Adipose tissue (tissue), 3 donors: ENCODE measurements around the gene PIH1D1. TPM values are rescaled to one million over a fixed set of nuclear protein-coding genes. Genes with fewer than 3 reads are reported as not detected.
"Not testable (repeated sequence)": the region's sequence is repeated elsewhere in the genome, so short reads cannot be mapped to it uniquely, and the experiment has no call there.

Source experiments
- H3K27ac ChIP-seq: one replicate; pipeline ENCODE4 v1.5.1; 2013; ENCODE audit warnings: low read depth, low read length
- WGBS, 3 donors: extraction: QIAGEN DNeasy Blood & Tissue Kit; methylation state at CpG; one replicate each; pipeline ENCODE4 v1.1.7; 2013; 5-methylcytosine and 5-hydroxymethylcytosine counted together
- polyA plus RNA-seq, 3 donors: library from polyadenylated mRNA; stranded (reverse); fragments of 200-250 nt; gene quantifications; one replicate each; pipeline ENCODE4 v1.2.3, GENCODE V29; 2013
- donor health status: healthy with polysubstance abuse.
- donor health status: Bipolar disorder and iron deficiency.
- donor health status: healthy.

Gene PIH1D1
- polyA plus RNA-seq, 3 donors: 43.8 to 85.5 (median 50.3) TPM

DNA sequence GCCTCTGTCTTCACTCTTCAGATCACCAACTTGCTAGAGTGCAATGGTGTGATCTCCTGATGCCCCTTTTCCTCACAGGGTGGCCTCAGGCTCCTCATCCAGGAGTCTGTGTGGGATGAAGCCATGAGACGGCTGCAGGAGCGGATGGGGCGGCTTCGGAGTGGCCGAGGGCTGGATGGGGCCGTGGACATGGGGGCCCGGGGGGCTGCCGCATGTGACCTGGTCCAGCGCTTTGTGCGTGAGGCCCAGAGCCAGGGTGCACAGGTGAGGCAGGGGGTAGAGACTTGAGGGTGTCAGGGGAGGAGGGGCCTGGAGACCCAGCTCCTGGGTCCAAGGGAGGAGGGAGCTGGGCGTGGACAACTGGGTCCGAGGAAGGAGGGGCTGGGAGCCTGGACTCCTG is 10.9 kb upstream of the PIH1D1 start:
- no peak overlapping the region for H3K27ac ChIP-seq
- WGBS, 3 donors: 86 to 89% (median 89%) methylated on average over 12 of the region's 12 CpGs

DNA sequence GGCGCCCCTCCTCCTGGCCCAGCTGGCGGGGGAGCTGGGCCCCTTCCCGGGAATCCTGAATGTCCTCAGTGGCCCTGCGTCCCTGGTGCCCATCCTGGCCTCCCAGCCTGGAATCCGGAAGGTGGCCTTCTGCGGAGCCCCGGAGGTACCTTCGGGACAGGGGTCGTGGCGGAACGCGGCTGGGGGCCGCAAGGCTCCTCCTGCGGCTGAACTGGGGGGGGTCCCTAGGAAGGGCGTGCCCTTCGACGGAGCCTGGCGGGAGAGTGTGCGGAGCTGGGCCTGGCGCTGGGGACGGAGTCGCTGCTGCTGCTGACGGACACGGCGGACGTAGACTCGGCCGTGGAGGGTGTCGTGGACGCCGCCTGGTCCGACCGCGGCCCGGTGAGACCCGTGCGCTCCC is 10.0 kb upstream of the PIH1D1 start:
- 95 to 97% (median 97%) methylated on average over 31 to 37 of the region's 37 CpGs for WGBS, 3 donors
- no peak overlapping the region for H3K27ac ChIP-seq

DNA sequence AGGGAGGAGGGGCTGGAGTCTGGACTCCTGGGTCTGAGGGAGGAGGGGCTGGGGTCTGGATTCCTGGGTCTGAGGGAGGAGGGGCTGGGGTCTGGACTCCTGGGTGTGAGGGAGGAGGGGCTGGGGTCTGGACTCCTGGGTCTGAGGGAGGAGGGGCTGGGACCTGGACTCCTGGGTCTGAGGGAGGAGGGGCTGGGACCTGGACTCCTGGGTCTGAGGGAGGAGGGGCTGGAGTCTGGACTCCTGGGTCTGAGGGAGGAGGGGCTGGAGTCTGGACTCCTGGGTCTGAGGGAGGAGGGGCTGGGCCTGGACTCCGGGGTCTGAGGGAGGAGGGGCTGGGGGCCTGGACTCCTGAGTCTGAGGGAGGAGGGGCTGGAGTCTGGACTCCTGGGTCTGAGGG is 9.5 kb upstream of the PIH1D1 start:
- H3K27ac ChIP-seq: not testable (repeated sequence)
- WGBS, 3 donors: 0% methylated on average over 1 of the region's 1 CpG; no CpG with 5 or more reads in 2 of the 3 donors

DNA sequence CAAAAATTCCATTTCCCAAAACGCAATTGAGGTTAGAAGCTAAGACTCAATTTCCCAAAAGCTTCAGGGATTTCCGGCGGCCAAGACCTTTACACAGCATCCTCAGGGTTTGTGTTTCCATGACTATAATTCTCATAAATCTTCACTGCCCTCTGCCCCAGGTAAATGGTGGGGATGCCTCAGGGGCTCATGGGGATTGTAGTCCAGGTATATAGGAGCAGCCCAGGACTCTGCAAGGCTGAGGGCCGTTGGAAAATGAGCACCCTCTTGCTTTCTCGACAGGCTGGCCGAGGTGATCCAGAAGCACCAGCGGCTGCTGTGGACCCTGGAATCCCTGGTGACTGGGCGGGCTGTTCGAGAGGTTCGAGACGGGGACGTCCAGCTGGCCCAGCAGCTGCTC is 7.8 kb upstream of the PIH1D1 start:
- no peak overlapping the region for H3K27ac ChIP-seq
- 87 to 95% (median 93%) methylated on average over 12 of the region's 12 CpGs for WGBS, 3 donors

DNA sequence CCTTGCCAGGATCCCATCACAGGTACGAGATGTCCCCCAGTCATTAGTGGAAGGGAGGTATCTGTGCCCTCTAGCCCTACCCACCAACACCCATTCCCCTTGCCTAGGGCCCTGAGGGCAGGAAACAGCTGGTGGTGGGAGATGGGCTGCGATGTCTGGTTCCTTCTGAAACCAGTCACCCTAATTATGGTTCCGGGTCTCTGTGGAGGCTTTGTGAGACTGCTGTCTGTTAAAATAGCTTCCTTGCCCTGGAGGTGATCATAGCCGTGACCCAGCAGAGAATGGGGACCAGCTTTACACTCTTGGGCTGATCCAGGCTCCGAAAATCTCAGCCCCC is 6.9 kb upstream of the PIH1D1 start:
- no peak overlapping the region for H3K27ac ChIP-seq

DNA sequence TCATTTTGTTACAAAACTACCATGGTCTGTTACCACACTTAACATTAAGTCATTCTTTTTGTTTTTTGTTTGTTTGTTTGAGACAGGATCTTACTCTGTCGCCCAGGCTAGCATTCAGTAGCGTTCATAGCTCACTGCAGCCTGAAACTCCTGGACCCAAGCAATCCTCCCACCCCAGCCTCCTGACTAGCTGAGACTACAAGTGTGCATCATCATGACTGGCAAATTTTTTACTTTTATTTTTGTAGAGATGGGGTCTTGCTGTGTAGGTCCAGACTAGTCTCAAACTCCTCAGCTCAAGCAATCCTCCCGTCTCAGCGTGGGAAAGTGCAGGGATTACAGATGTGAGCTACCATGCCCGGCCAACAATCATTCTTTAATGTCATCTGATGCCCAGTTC is 4.7 kb upstream of the PIH1D1 start:
- 62 to 87% (median 71%) methylated on average over 5 of the region's 5 CpGs for WGBS, 3 donors
- no peak overlapping the region for H3K27ac ChIP-seq

More for the DNA sequence above, 6.9 kb upstream of the PIH1D1 start:
- WGBS, 3 donors: 84 to 90% (median 87%) methylated on average over 5 of the region's 5 CpGs

DNA sequence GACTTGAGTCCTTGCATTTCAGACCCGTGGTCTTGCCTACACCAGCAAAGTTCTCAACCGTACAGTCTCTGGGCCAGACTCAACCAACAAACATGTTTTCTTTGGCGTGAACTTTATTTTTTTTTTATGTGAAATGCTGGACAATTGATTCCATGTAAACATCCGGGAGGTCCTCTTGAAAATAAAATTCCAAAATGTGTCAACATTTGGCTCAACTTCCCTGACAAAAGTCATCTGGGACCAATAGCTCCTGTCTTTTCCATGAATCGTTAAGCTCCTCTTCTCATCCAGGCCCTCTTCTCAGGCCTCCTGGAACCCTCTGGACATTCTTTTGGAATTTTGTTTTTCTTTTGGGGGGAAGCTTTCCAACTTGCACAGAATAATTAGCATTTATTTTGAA is 4.2 kb upstream of the PIH1D1 start:
- no peak overlapping the region for H3K27ac ChIP-seq

DNA sequence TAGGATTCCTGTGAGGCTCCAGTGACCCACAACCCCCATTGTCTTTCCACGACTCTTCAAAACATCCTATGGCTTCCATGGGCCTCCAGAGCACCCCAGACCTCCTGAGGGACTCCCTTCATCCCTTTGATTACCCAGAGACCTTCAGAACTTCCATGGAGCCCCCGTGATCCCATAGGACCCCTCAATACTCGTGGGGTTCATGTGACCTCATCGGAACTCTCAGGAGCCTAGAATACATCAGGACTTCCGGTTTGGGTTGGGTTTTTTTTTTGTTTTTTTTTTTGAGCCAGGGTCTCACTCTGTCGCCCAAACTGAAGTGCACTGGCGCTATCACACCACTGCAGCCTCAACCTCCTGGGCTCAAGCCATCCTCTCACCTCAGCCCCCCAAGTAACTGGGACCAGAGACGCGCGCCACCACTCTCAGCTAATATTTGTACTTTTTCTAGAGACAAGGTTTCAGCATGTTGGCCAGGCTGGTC is 2.2 kb upstream of the PIH1D1 start:
- H3K27ac ChIP-seq: peak overlapping the region; percentile 71

More for the DNA sequence above, 4.2 kb upstream of the PIH1D1 start:
- 48 to 64% (median 59%) methylated on average over 5 of the region's 5 CpGs for WGBS, 3 donors

DNA sequence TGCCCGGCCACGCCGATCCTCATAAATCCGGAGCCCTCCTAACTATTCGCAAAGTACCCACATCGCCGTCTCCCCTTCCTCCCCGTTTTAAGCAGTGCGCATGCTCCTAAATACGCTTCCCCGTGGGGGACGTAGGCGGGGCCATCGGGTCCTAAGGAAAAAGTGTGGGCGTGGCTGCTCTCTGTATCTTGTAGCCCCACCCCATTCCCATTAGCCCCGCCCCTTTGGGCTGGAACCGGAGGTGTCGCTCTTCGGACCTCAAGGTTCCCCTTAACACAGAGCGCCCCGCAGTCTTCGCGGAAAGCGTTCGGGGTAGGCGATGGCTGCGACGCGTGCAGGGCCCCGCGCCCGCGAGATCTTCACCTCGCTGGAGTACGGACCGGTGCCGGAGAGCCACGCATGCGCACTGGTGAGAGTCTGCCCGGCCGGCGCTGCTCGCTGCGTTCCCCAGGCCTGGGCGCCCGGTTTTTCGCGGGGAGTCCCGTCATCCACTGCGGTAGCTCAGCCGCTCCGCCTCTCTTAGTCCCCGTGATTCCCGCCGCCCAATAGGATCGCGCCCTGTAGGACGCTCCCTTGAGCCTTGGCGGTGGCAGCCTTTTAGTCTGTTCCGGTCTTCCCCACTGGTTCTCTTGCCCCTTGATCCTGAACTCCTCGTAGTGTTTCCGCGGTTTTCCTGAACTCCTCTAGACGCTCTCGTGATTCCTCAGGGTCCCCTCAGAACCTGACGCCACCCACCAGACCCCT is 1.6 kb upstream of the PIH1D1 start, which contains the start of gene ALDH16A1:
ALDH16A1 (plus strand) TSS at position 213 of the 744 bp plus-strand sequence; CDS start at position 320, 107 bp downstream.
- H3K27ac ChIP-seq: peak within 1 kb of the TSS; percentile 71
- WGBS, 3 donors: 0% methylated on average over 64 to 66 of the region's 66 CpGs

More for the DNA sequence above, 2.2 kb upstream of the PIH1D1 start:
- WGBS, 3 donors: 33 to 41% (median 36%) methylated on average over 10 of the region's 10 CpGs

DNA sequence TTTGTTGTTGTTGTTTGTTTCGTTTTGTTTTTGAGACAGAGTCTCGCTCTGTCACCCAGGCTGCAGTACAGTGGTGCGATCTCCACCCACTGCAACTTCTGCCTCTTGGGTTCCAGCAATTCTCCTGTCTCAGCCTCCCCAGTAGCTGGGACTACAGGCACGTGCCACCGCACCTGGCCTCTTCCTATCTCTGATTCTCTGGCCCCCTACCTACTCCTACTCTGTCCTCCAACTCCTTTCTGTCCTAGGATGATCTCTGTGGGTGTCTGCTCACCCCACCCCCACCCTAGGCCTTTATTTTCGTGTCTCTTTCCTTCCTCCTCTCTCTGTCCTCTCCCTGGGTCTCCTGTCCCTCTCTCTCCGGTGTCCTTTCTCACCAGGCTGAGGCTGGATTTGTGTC is 1.2 kb downstream of the PIH1D1 start:
- no peak overlapping the region for H3K27ac ChIP-seq
- 81 to 86% (median 86%) methylated on average over 7 of the region's 7 CpGs for whole genome bisulfite sequencing, 3 donors

DNA sequence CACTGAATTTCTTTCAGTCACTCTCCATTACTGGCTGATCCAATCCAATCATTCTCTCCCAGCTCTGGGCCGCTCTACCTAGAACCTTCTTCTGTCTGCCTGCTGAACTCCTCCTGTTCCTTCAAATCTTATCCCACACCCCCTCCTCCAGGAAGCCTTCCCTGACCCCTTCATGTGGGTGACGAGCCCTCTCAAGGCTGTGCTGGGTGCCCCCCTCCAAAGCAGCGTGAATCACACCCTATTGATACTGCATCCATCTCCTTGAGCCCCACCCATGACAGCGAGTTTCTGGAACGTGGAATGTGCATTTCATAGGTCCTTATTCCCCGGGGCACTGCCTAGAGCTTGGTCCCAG is 3.2 kb downstream of the PIH1D1 start:
- WGBS, 3 donors: 91 to 96% (median 91%) methylated on average over 6 of the region's 6 CpGs
- H3K27ac ChIP-seq: no peak overlapping the region

DNA sequence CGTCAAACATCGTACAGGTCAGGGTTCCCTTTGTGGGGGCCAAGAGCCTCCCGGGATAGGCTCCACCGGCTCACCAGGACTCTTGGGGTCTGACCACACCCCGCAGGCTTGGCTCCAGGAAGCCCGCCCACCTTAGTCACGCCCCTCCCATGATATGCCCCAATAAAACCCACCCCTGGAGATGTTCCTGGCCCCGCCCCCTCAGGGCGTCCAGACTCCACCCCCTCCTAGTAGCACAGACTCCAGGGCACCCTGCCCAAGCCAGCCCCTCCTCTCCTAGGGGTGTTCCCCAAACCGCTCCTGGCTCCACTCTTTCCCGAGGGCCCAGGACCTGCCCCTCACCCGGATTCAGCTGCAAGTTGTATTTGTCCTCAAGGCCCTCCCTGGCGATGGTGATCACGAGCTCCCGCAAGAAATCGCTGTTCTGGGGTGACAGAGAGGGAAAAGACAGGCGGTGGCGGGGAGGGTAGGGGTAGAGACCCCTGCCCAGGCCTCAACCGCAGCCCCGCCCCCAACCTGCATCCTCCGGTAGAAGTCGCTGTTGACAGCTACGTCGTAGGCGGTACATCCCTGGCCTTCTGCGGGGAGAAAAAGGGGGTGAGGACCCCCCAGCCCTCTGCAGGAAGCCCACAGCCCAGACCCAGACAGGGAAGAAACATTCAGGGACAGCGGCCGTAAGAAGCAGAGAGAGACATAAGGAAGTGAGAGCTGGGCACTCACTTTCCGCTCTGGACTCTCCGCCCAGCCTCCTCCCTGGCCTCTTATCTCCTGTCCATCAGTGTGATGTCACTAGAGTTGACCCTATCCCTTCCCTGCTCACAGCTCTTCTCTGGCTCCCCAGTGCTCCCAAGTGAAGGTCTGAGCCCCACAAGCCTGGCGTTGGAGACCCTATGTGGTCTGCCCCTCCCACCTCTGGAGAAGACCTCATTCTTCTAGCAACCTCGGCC is 3.9 kb downstream of the PIH1D1 start:
- no peak overlapping the region for H3K27ac ChIP-seq
- WGBS, 3 donors: 72 to 83% (median 72%) methylated on average over 32 of the region's 32 CpGs

DNA sequence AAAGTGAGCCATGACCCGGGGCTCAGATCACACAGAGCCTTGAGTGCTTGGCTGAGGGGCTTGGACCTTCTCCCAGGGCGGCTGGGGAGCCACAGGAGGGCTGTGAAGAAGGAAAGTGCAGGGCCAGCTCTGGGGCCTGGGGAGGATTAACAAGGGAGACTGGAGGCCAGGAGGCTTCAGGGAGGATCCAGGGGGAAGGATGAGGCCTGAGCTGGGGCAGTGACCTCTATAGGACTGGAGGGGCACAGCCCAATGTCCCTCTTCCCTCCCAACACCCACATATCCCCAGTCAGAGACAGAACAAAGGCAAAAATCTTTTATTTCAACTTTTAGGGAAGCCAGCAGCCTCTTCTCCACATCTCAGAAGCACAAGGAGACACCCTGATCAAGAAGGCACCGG is 5.6 kb downstream of the PIH1D1 start:
- H3K27ac ChIP-seq: no peak overlapping the region
- 72 to 91% (median 81%) methylated on average over 3 of the region's 3 CpGs for WGBS, 3 donors

DNA sequence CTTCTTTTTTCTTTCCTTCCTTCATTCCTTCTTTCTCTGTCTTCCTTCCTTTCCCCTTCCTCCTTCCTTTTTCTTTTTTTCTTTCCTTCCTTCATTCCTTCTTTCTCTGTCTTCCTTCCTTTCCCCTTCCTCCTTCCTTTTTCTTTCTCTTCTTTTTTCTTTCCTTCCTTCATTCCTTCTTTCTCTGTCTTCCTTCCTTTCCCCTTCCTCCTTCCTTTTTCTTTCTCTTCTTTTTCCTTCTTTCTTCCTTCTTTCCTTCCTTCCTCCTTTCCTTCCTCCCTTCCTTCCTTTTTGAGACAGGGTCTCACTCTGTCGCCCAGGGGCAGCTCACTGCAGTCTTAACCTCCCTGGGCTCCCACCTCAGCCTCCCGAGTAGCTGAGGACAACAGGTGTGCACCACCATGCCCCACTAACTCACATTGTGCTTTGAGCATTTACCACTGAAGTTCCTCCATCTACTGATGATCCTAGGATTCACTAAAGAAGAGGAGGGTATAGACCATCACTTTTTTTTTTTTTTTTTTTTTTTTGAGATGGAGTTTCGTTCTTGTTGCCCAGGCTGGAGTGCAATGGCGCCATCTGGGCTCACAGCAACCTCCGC is 7.4 kb downstream of the PIH1D1 start:
- WGBS, 3 donors: 56 to 66% (median 63%) methylated on average over 5 of the region's 5 CpGs
- not testable (repeated sequence) for H3K27ac ChIP-seq

DNA sequence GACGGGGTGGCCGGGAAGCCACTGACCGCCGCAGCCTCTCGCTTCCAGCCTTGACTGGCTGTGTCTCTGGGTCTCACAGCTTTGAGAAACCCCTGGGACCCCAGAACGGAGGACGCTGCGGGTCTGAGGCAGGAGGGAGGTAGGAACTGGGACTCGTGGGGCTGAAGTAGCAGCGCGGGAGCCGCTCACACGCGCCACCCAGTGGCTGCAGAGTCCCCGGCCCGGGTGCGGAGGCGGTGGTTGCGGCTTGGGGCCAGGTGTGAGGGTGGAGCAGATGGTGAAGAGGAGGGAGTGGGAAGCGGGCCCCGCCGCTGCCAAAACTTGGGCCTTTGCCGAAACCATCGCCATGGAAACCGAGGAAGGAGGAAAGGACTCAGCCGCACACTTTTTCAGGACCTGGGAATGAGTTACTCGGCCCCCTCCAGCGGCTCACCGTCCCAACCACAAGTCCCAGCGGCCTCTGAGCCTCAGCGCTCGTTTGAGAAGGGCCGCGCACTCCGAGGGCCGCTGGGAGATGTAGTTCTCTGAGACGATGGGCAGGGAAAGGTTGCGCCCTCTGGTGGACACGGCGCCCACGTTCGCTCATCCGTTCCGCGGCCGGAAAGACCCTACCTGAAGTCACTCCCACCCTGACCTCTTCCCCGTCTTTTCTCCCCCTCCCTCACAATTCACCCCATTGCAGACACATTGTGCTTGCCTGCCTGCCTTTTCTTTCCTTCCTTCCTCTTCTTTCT is 8.1 kb downstream of the PIH1D1 start:
- 0% methylated on average over 46 to 47 of the region's 47 CpGs for WGBS, 3 donors
- peak overlapping the region; percentile 69 for H3K27ac ChIP-seq

DNA sequence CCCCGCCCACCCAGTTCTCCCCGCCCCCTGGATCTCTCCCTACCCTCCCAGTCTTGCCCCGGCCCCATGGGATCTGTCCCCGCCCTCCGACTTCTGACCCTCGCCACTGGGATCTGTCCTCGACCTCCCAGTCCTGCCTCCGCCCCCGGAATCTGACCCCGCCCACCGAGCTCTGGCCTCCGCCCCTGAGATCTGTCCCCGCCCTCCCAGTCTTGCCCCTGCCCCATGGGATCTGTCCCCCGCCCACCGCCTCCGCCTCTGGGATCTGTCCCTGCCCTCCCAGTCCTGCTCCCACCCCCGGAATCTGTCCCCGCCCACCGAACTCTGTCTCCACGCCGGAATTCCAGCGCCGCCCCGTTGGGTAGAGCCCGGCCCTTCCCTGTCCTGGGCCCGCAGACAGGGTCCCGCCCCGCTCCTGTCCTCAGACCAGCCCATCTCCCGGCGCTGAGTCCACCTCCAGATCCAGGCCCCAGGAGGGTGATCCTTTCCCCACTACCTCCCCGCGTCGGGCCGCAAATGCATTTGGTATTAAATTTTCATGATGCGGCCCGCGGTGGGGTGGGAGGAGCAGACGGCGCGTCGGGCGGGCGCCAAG is 8.7 kb downstream of the PIH1D1 start:
- peak overlapping the region; percentile 69 for H3K27ac ChIP-seq
- 0 to 2% (median 1%) methylated on average over 40 to 43 of the region's 43 CpGs for WGBS, 3 donors

DNA sequence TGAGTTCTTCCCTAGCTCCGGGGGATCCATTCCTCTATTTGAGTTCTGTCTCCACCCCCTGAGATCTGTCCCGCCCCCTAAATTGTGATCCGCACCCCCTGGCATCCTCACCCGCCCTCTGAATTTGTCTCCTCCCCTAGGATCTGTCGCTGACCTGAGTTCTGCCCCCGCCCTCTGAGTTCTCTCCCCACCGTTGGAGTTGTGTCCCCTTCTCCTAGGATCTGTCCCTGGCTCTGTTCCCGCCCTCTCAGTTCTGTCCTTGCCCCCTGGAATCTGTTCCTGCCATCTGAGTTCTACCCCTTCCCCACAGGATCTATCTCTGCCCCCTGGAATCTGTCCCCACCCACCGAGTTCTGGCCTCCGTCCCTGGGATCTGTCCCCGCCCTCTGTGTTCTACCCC is 9.3 kb downstream of the PIH1D1 start:
- no peak overlapping the region for H3K27ac ChIP-seq
- 2 to 5% (median 2%) methylated on average over 11 of the region's 11 CpGs for WGBS, 3 donors

DNA sequence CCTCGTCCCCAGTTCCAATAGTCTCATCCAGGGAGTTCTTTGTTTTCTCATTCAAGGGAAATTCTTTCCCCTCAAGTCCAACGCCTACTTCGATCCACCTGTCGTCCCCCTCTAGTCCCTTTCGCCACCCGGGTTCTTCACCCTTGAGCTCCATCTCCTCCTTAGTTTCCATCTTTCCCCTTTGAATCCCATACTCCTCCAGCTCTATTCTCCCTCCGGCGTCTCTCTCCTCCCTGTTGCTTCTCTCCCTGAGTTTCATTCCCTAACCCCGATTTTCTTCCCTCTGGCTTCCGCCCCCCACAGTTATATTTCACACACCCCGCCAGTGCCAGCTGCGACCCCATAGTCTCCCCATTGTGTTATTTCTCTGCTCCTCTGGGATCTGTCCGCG is 9.7 kb downstream of the PIH1D1 start:
- H3K27ac ChIP-seq: no peak overlapping the region
- WGBS, 3 donors: 14 to 27% (median 19%) methylated on average over 14 of the region's 14 CpGs
